Gastroesophageal sphincter (tissue), 3 donors: Measurements from ENCODE around the gene CXCR3.

Source experiments
- CTCF ChIP-seq, 4 experiments: fragments of 200-600 bp in 2 of 4; fragments of 450-650 bp in 2 of 4; sonication (generic) in 1 of 4; IDR thresholded peaks; one replicate each; pipeline ENCODE4 v1.5.1; 2017 to 2019; ENCODE audit warnings: antibody characterized with exemption in 4 of 4, mild to moderate bottlenecking in 2 of 4, moderate library complexity in 2 of 4
- EP300 ChIP-seq: sonication (generic); formaldehyde crosslinking; IDR thresholded peaks from one replicate; pipeline ENCODE4 v1.6.1; 2017; ENCODE audit warnings: antibody characterized with exemption, mild to moderate bottlenecking
- POLR2A ChIP-seq, 2 donors: fragments of 450-650 bp; IDR thresholded peaks; one replicate each; pipeline ENCODE4 v1.6.1; 2017; ENCODE audit warnings: antibody characterized with exemption in 2 of 2, mild to moderate bottlenecking in 2 of 2, moderate library complexity in 1 of 2
- POLR2AphosphoS5 ChIP-seq: sonication (generic); formaldehyde crosslinking; IDR thresholded peaks from one replicate; pipeline ENCODE4 v1.6.1; 2017; ENCODE audit warnings: antibody characterized with exemption

GRCh38 chrX:71666240-71667223 is 48.2 kb upstream of the CXCR3 start:
- TF ChIP-seq POLR2A (IDR thresholded peaks at IDR 0.05): no peak
- TF ChIP-seq CTCF (IDR thresholded peaks at IDR 0.05): no peak
- no peak for TF ChIP-seq EP300
- TF ChIP-seq POLR2AphosphoS5: no peak
